ENCODE measurements around the gene CSTF3. TPM values are rescaled to one million over a fixed set of nuclear protein-coding genes. Genes with fewer than 3 reads are reported as not detected.
A peak's percentile ranks its signal among the peaks of the same experiment; 100 is the strongest.
"Not testable (repeated sequence)": the region's sequence is repeated elsewhere in the genome, so short reads cannot be mapped to it uniquely, and the experiment has no call there.

CSTF3 gene
- 10 to 100 TPM; 15.2 to 21.3 TPM for total RNA-seq
- long read RNA-seq, transcript CSTF3-201 (21 exons, 2,797 nt) = major isoform, 7 of 10 reads
- long read RNA-seq, partial matches to known transcripts = 1 of 10 reads
- long read RNA-seq, other reads (novel, unspliced or antisense) = 1 of 10 reads

DNA sequence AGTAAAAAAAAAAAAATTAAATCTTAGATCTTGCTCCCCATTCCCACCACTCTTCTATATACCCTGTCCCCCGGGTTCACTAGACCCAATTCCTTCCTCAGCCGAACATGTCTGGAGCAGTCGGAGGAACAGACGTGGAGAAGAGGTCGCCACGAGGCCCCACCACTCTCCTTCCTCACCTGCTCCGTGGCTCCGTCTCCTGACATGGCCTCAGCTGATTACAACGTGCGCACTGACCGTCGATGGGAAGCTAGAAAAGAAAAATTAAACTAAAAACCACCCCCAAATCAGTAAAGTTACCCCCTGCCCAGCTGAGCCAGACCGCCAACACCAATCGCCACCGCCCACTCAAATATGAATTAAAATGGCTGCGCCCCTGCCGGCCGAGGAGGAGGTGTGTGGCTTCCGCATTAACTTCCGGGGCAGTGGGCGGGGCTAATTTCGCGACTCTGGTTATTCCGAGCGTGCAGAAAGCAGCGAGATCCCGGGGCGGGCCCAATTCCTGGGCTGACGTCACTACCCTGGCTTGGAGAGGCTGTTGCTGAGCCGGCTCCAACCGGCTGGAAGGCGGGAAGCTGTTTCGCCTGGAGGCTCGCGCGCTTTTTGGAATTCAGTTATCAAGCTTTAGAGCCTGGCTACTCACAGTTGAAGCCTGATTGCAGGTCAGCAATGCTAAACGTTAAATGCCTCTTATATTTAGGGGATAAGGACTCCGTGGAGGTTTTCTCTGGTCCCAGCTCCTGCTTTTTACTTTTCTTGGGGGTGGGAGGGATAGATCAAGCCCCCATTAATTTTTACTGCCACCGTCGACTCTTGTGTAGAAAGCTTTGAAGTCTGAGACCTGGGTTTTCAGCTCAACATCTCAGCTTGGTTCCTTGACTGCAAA lies at the start of gene CSTF3:
TSS of gene CSTF3 (minus strand) at position 361 of the 886 bp plus-strand sequence. CDS start at position 206, 155 bp downstream.
- intact Hi-C loops (cut with DNase I, micrococcal nuclease) = no loop called here
- DNase-seq = peak; percentile 100
- ATAC-seq = peak; percentile 98

DNA sequence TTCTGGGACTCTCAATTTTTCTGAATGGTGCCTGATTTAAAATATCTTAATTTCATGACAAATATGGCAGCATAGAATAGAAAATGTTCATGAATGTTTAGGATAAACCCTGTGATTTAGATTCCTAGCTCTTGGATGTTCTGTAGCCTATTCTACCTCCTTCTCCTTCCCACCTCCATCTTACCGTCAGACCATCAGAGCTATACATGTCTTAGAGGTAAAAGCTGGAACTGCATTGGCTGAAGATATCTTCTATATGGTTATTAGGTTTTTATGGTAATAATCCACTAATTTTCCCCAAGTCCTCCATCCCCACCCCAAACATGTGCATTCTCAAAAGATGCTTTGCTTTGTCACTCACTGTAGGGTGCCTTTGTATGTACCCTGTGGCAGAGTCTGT lies 46.9 kb upstream of the CSTF3 start:
- no peak for ATAC-seq
- no peak for DNase-seq
- intact Hi-C loops (cut with DNase I, micrococcal nuclease) = no loop called here

DNA sequence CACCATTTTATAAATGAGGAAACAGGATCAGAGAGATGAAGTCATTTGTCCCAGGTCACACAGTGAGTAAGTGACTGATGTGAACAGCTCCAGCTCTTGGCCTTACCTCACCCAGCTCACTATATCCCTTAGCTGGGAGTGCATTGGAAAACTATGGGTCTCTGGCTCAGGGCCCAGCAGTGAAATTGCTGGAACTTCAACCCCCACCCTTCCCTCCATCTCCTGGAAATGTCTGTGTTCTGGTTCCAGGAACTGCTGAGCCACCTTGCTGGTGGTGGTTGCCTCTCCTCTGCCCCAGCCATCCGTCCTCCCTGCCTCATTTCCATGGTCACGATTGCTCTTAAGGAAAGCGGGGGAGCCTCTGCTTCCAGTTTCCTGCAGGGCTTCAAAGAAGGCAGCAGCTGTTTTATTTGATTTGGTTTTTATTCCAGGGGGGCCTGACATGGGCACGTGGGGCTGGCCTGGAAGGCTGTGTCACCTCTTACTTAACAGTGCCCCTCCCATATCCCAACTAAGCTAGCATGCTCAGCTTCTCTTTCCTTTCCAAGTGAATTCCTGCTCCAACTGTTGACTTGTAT lies 46.2 kb upstream of the CSTF3 start:
- DNase-seq (no peak), ATAC-seq (no peak)
- intact Hi-C loops (cut with DNase I, micrococcal nuclease) = no loop called here

DNA sequence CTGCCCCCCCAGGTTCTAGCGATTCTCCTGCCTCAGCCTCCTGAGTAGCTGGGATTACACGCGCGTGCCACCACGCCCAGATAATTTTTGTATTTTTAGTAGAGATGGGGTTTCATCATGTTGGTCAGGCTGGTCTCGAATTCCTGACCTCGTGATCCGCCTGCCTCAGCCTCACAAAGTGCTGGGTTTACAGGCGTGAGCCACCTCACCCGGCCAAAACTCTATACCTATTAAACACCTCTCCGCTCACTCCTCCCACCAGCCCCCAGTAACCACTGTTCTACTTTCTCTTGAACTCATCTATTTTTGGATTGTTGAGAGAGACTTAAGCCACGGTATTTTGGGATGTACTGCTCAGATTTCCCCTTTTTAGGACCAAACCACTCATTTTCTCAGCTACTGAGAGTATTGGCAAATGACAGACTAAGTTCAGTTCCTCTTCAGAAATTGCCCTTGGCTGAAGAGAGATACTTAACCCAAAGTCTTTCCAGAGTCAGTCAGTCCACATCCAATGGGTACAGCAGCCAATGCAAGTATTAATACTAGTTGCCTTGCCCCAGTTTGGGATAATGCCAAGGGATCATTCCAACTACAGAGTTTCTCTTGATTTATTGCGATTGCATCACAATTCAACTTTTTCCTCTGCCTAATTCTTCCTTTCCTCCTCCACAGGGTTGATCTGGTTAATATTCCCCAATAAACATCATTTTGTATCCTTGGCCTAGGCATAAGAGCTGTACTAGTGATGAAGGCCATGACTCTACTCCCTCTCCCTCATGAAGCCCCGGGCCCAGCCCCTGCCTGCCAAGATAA lies 36.8 kb upstream of the CSTF3 start:
- intact Hi-C loops (cut with DNase I, micrococcal nuclease) = no loop called here
- no peak for DNase-seq
- ATAC-seq = no peak

DNA sequence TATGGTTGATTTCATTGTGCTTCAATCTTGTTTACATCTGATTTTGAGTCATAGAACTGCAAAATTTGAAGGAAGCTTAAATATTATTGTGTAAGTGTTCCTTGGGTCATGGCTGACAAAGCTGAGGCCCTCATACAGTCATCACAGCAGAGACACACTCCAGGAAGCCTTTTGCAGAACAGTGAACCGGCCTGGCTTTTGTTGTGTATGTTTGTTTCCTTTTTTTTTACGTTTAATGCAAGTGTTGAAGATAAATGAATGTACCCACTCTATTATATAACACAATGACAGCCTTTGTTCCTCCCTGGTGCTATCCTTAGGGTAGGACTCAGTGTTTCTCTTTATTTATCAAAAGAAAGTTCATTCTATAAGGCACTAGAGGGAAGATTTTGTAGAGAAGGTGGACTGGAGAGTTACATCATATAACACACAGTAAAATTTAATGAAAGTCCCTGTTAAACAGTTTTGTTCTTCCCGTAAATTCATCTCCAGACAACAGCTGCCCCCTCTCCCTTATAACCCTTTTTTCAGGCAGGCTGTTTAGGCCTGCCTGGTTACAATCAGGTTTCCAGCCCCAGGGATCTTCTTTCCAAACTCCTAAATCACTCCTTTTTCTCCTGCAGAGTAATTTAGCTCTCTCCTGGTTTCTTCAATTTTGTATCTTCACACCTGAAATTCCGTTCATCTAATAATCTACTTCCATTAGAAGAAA lies 34.3 kb upstream of the CSTF3 start:
- intact Hi-C loops (cut with DNase I, micrococcal nuclease) = no loop called here
- no peak for DNase-seq
- ATAC-seq = peak; percentile 34

DNA sequence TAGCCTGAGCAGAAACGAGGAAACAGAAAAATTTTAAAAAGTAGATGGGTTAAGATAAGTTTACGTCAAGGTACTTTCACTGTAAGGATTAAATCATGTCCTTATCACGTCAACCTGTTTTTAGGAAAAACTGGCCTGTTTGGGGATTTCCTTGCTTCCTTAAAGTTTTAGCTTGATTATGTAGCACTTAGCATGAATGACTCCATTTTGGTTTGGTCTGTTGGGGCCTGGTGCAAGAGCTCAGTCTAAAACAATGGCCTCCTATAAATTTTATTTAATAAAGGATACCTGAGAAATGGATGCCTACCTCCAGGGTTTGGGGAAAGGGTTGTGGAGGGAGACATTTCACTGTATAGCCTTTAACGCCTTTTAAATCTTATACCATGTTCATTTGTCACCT lies 33.2 kb upstream of the CSTF3 start:
- no peak for DNase-seq
- no peak for ATAC-seq
- intact Hi-C loops (cut with DNase I, micrococcal nuclease) = no loop called here

DNA sequence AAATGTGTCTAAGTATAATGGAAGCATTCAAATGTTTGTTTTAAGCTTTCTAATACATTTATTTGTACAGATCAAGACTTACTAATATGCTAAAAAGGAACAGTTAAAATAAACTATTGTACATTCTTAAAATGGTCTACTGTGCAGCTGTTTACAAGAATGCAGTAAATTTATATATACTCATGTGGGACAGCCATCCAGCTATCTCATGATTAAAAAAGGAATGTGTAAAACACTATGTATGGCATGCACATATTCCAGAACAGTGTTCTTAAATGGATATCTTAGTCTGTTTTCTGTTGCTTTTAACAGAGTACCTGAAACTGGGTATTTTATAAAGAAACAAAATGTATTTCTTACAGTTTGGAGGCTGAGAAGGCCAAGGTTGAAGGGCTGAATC lies 30.2 kb upstream of the CSTF3 start:
- DNase-seq = no peak
- no peak for ATAC-seq
- intact Hi-C loops (cut with DNase I, micrococcal nuclease) = no loop called here

DNA sequence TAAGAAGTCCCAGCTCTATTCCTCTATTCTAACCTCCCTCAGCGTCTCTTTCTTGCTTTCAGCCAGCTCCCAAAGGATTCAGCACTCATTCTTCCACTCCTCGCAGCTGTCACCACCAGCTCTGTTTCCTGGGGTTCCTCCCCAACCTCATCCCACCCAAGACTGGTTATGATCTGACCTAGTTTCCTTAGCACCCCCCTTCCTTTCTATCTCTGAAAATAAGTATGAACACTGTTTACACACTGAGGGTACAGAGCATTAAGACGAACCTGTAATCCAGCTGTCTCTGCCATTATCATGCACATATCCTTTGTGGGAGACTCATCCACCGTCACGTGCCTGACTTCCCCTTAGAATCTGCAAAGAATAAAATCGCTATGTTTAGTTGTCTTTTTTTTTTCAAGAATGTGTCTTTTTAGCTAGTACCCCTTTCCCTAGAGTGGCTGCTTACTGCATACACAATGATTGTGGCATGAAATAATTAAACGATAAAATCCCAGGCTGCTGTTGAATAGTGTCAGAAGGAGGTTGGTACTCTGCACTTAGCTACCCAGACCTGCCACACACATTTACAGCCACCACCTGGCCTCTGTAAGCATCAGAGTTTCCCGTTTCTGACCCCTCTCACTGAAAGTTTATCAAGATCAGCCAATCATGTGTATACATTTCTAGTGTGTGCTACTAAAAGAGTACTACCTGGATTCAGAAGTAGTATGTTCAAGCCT lies 26.9 kb upstream of the CSTF3 start:
- peak; percentile 90 for ATAC-seq
- intact Hi-C loops (cut with DNase I, micrococcal nuclease) = no loop called here
- peak in 1 of 2 donors; percentile 24 for DNase-seq

DNA sequence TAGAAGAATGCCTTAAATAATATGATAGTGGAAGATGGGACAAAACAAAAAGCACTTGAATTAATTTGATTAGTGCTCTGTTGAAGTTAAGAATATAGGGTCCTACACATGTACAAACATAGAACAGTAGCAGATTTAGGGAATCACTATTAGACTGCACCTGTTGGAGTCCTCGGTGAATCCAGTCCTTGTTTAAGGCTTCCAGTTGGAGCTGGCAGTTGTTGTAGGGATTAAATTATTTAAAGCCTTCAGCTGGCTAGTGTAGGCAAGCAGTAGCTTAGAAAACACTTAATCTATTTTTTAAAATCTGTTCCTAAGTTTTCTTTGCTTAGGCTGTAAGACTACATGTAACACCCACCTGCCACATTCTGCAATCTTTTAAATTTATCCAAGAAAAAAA lies 24.5 kb upstream of the CSTF3 start:
- intact Hi-C loops (cut with DNase I, micrococcal nuclease) = no loop called here
- DNase-seq = no peak

DNA sequence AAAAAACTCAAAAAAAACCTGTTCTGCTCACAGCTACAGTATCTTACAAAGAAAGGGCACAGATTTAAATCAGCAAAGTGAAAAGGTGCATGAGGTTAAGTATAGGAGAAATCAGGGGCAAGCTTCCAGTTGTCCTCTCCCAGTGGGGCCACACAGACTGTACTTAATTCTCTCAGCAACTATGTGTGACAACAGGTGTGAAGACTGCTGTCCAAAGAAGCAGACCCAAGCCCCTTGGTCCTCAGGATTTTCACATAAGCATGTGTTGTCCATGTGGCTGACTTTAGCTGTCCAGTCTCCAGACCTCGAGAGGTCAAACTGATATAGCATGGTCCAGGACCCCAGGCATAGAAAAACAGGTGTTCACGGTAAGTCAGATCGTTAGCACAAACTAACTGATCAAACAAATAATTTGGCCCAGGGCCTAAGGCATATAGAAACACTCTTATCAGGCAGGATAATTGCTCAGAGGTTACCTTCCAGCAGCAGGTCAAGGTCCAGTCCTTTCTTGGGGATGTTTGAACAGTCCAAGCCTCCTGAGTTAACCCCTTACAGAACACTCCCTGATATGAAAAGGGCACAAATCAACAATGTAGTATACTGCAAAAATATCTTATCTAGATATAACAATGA lies 21.1 kb upstream of the CSTF3 start:
- intact Hi-C loops (cut with DNase I, micrococcal nuclease) = no loop called here
- ATAC-seq (peak; percentile 93), DNase-seq (peak; percentile 38 to 68)

More for the DNA sequence above, 24.5 kb upstream of the CSTF3 start:
- no peak for ATAC-seq

DNA sequence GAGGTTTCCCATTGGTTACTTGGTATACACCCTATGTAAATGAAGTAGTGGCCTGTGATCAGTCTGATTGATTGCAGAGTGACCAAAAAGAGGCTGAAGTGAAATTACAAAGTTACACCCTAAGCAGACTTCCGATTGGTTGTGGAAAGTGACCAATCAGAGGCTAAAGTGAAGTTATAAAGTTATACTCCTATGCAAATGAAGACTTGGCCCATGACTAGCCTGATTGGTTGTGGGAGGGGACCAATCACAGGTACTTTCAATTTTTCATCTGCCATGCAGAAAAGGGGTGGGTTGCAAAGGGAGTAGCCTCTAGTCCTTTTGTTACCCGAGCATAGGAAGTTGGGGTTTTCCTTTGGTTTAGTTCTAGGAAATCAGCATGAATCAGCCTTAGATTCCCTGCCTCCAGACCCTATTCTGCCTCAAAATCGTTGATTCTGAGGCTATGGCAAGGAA lies 18.1 kb upstream of the CSTF3 start:
- ATAC-seq (no peak), DNase-seq (no peak)
- intact Hi-C loops (cut with DNase I, micrococcal nuclease) = no loop called here

DNA sequence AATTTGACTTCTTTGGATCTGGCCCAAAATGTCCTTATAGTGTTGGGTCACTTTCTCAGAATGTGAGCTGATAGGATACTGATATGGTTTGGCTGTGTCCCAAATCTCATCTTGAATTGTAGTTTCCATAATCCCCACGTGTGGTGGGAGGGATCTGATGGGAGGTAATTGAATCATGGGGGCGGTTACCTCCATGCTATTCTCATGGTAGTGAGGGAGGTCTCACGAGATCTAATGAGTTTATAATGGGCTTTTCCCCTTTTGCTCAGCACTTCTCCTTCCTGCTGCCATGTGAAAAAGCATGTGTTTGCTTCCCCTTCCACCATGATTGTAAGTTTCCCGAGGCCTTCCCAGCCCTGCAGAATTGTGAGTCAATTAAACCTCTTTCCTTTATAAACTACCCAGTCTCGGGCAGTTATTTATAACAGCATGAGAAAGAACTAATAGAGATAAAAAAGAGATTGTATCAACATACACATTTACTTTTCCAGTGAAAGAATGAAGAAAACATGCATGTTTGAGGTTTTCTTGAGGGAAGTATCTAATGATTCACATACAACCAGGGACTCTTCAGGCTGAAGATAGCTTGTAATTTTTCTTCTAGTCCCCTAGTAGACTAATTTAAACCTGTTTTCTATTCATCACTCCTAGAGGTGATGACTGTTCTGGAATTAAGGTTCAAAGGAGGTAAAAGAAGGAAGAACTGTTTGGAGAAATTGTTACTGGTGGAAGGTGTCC lies 17.3 kb upstream of the CSTF3 start:
- ATAC-seq (no peak), DNase-seq (no peak)
- intact Hi-C loops (cut with DNase I, micrococcal nuclease) = no loop called here

DNA sequence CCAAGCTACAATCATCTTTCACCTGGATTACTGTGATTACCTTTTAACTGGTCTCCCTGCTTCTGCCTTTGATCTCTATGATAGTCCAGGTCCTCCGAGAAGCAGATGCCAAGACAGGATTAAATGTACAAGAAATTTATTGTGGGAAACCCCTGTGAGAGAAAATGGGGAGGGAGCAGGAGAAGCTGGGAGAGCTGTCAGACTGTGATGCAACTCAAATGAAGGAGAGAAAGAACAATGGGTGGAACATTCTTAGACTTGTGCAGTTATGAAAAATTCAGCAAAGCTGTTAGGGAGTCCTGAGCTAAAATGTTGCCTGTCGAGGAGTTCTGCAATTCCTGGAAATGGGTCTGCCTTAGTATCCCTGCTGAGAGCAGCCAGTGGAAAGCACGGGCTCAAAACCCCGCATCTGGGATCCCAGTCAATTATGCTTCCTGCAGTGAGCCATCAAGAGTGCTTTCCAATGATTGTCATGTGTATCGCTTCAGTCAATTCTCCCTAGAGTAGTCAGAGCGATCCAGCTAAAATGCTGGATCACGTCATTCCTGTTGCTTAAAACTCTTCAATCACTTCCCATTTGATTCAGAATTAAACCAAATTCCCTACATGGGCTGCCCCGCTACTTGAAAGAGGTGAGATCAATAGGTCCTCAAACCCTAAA lies 16.5 kb upstream of the CSTF3 start:
- DNase-seq (no peak), ATAC-seq (no peak)
- intact Hi-C loops (cut with DNase I, micrococcal nuclease) = no loop called here

DNA sequence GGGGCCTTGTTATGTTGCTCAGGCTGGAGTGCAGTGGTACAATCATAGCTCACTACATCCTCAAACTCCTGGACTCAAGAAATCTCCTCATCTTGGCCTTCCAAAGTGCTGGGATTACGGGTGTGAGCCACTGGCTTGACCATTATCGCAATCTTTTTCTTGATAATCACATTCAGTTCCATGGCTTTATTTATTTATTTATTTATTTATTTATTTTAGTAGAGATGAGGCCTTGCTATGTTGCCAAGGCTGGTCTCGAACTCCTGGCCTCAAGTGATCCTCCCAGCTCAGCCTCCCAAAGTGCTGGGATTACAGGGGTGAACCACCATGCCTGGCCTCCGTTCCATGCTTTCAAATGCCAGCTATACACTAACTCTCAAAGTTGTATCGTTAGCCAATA lies 15.5 kb upstream of the CSTF3 start:
- DNase-seq; intact Hi-C loops (cut with DNase I, micrococcal nuclease); ATAC-seq: not testable (repeated sequence)

DNA sequence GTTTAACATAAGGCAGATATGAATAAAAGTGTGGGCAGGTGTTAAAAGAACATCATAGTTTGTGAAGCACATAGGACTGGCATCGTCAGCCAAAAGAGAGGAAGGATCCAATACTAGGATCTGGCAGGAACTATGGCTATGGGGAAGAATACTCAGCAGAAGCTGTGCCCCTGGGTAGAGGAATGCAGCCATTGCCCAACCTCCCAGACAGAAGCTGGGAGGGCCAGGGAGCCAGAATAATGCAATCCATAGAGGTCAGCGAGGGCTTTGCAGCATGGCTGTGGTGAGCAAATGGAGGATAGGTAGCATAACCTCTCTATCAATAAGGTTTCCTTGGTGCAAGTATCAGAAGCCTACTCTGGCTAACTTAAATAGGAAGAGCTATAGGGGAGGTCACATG lies 11.7 kb upstream of the CSTF3 start:
- intact Hi-C loops (cut with DNase I, micrococcal nuclease) = loop anchor here in 1 of 2 donors (5.0 kb wide), 1 partner anchor 169 kb away; no protein-coding TSS in a partner anchor
- no peak for ATAC-seq
- DNase-seq = no peak

DNA sequence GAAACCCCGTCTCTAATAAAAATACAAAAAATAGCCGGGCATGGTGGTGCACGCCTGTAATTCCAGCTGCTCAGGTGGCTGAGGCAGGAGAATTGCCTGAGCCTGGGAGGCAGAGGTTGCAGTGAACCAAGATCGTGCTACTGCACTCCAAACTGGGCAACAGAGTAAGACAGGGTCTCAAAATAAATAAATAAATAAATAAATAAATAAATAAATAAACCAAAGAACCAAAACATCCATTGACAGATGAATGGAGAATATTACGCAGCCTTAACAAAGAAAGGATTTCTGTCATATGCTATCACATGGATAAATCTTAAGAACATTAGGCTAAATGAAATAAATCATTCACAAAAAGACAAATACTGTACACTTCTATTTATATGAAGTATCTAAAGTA lies 11.1 kb upstream of the CSTF3 start:
- ATAC-seq = no peak
- no peak for DNase-seq
- intact Hi-C loops (cut with DNase I, micrococcal nuclease) = loop anchor here in 1 of 2 donors (5.0 kb wide), 1 partner anchor 170 kb away; no protein-coding TSS in a partner anchor

All from left colon (tissue), 2 donors.